ENCODE data around the gene CAMTA1. TPM values are rescaled to one million over a fixed set of nuclear protein-coding genes. Genes with fewer than 3 reads are reported as not detected.

Gene CAMTA1
- total RNA-seq, 1 donor from 2014 or later: 34.4 TPM

GRCh38 chr1:7425771-7426170 is 640.5 kb downstream of the CAMTA1 start:
- no peak for ATAC-seq

GRCh38 chr1:7426780-7427604 is 641.7 kb downstream of the CAMTA1 start:
- ATAC-seq: no peak

- ATAC-seq: no peak
Measured at GRCh38 chr1:7427605-7428300, 642.5 kb downstream of the CAMTA1 start.

- no peak for ATAC-seq
Measured at GRCh38 chr1:7429290-7429689, 644.0 kb downstream of the CAMTA1 start.

- no peak for ATAC-seq
Measured at GRCh38 chr1:7430047-7430608, 644.9 kb downstream of the CAMTA1 start.

DNA sequence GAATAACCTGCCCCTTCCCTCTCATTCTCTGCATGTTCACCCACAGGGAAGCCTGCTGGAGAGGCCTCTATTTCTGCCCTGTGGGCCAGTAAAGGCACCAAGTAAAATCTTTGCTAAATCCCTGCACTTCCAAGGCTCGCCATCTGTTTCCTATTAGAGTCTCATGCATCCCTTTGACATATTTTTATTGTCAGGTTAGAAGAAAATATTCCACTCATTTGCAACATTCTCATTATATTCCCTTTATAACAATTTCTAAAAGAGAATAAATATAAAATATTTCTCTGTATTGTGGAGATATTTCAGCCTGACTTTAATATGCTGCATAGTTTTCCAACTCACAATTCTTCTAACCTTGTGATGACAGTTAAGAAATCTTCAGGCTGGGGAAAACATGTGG is 645.4 kb downstream of the CAMTA1 start:
- ATAC-seq: no peak

DNA sequence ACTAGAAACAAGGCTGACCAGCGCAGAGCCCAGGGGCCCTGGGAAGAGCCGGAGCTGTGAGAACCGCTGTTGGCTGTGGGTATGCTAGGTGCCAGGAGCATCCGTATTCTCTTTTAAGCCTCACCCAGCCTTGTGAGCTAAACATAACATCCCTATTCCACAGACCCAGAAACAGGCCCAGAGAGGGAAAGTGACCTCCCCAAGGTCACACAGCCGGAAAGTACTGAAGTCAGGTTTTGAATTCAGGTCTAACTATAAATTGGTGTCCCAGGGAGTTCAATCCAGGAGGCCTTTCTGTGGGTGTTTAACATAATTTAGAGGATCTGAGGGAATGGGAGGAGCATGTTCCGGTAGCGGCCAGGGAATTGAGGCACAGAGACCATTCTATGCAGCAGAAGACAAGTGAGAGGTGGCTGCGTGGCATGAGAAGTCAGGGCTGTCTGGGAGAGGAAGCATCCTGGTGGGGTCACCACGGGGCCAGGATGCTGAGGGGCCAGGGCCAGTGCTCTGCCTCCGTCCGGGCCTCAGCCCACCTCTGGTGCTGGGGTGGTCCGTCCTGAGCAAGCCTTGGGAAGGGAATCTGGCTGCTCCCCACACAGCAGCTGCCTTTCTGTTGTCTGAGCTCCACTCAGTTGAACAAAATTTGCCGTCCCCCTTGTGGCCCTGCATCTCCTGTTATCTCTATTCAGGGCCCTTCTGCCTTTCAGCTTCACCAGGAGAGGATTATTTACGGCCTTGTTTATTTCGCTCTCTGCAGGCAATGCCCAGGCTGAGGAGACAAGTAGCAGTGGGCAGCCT is 647.0 kb downstream of the CAMTA1 start:
- ATAC-seq: no peak

DNA sequence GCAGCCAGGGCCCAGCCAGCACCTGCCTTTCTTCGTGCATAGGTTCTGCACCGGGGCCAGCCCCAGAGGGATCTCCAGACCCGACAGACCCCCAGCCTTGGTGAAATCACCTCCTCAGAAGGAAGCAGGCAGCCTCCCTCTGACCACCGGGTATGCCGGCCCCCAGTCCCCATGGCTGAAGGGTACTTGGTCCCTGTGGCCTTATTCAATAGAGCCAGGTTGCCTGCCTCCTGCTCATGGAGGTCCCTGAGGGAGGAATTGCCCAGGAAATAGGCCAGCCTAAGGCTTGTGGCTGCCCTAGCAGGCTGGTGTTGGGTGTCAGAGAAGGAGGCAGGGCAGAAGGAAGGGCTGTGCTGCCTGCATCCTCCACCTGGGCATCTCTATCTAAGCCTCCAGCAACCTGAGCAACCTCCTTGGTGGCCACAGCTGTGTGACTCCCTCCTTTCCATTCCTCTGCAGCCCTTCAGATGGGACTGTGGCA is 647.7 kb downstream of the CAMTA1 start:
- ATAC-seq: no peak

DNA sequence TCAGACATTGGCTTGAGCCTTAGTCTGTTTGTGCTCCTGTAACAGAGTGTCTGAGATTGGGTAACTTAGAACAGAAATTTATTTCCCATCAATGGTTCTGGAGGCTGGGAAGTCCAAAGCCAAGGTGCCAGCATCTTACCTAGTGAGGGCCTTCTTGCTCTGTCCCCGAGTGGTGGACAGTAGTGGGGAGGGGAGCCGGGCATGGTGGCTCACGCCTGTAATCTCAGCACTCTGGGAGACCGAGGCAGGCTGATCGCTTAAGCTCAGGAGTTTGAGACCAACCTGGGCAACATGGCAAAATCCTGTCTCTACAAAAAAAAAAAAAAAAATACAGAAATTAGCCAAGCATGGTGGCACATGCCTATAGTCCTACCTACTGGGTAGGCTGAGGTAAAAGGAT is 649.3 kb downstream of the CAMTA1 start:
- no peak for ATAC-seq

- no peak for ATAC-seq
Measured at GRCh38 chr1:7435276-7436055, 650.2 kb downstream of the CAMTA1 start.

- no peak for ATAC-seq
Measured at GRCh38 chr1:7436056-7437005, 651.1 kb downstream of the CAMTA1 start.

DNA sequence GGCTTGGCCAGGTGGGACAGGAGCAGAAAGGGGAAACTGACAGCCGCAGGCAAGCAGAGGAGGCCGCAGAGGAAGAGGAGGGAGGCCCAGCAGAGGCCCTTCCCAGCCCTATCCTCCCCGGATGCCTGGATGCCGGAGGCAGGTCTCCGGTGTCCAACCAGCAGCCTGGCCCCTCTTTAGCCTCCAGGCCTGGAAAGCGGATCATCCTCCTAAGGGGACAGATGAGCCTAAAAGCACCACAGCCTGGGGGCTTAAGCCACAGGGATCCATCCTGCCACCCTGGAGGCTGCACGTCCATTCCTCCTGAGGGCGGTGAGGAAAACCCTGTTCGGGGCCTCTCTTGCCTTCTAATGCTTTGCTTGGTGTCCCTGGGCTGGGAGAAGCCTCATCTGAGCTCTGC is 651.8 kb downstream of the CAMTA1 start:
- no peak for ATAC-seq

DNA sequence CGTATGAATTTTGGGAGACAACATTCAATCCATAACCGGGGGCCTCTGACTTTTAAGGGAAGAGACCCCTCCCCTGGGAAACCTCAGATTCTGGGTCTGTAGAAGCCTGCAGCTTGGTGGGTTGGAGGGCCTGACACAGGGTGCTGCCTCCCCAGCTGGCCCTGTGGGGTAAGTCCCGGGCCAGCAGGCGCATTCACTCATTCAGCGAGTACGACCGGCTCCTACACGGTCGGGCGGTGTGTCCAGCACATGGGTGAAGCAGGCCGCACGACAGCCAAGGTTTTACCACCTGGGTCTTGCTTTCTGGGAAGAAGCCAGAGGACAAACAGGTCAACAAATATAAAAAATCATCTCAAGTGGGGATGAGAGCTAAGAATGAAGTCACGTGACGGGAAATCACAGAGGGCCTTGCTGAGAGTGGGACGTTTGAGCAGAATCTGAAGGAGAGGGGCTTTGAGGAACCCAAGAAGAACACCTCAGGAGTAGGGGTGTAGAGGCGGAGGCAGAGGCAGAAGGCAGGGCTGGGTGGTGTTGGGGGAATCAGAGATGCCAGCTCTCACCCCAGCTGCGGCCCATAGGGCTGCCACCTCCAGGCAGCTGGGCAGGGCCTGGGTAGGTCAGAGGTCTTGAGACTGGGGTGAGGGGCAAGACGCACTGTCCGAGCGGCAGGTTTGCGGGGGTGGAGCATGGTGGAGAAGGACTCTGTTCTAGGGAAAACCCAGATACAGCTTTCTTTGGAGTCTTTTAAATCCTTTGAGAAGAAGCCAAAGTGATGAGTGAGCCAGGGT is 652.5 kb downstream of the CAMTA1 start:
- ATAC-seq: no peak

DNA sequence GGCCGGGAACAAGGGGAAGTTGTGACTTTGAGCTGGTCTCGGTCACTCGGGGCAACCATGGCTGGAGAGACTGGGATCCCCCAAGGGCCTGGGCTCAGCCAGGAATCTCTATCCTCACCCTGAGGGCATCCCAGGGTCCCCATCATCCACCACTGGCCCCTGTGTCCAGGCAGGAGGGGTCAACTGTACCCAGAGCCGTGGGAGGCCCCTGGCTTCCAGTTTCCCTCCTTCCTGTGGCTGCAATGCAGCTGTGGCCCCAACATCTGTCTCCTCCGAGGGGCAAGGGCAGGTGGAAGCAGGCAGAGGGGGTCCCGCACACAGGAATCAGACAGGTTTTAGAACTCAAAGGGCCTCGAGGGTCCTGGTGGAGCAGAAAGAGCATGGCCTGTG is 653.1 kb downstream of the CAMTA1 start:
- ATAC-seq: no peak

DNA sequence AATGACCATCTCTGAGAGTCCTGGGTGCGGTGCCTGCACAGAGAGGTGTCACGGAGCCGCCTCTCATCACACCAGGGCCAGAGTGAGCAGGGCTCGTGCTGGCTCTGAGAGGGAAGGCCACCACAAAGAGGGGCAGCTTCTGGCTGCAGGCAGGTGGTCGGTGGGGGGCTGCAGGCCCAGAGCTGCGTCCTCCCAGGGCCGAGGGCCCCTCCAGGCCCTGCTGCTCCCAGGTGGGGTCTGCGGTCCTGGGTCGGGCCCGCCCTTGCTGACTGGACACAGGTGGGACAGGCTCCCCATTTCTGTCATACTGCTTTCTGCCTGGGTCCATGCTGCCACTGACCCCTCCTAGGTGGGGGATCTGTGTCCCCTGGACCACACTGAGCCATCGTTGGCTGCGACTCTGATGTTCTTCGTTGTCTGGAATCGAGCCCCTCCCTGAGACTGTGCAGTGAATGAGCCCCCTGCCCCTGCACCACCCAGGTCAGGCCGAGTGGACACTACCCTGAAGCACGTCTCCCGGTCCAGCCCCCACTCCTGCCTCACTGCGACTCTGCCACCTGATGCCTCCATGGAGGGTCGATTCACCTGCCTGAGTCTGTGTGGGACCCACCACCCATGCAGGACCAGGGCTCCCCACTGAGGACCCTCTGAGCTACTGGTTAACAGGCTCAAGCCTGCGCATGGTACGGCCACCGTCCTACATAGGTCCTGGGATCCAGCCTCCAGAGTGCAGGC is 653.8 kb downstream of the CAMTA1 start:
- ATAC-seq: no peak

- no peak for ATAC-seq
Measured at GRCh38 chr1:7440154-7440553, 654.9 kb downstream of the CAMTA1 start.

- no peak for ATAC-seq
Measured at GRCh38 chr1:7441143-7441841, 656.0 kb downstream of the CAMTA1 start.

DNA sequence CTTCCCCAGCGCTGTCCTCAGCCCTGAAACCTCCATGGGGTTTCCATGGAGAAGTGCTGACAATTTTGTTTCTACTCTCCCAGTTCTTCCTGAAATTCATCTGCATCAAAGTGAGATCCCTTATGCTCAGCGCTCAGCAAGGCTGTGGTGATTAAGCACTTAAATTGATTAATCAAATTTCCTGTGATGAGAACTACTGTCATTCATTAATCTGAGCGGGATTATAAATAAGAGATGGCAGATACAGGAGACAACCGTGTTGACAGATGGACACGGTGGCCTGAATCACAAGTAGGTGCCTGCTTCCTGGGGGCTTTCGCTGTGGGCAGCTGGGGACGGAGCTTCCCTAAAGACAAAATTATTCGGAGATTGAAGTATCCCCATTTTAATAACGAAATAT is 656.8 kb downstream of the CAMTA1 start:
- ATAC-seq: no peak

- no peak for ATAC-seq
Measured at GRCh38 chr1:7442918-7443317, 657.7 kb downstream of the CAMTA1 start.
